ENCODE results near the gene CTAG1B.
"Not testable (repeated sequence)": the region's sequence is repeated elsewhere in the genome, so short reads cannot be mapped to it uniquely, and the experiment has no call there.

CTAG1B gene

DNA sequence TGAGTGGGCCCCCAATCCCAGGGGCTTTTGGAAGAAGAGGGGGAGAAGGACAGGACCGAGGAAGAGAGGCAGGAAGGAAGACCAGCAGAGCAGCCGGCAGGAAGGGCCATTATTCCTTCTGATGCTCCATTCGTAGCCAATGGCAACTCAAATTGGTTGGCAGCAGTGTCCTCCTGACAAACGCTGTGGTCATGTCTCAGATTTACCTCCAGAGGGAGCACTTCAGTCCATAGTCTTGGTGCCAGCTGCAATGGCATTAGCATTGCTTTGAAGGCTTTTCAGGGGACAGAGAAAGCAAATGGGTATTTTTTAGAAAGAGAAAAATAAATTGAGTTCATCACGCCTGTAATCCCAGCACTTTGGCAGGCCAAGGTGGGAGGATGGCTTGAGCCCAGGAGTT, 9.9 kb upstream of the CTAG1B start:
- in situ Hi-C loops (cut with HindIII; ENCODE audit: low sequenced_read_pairs): not testable (repeated sequence)

DNA sequence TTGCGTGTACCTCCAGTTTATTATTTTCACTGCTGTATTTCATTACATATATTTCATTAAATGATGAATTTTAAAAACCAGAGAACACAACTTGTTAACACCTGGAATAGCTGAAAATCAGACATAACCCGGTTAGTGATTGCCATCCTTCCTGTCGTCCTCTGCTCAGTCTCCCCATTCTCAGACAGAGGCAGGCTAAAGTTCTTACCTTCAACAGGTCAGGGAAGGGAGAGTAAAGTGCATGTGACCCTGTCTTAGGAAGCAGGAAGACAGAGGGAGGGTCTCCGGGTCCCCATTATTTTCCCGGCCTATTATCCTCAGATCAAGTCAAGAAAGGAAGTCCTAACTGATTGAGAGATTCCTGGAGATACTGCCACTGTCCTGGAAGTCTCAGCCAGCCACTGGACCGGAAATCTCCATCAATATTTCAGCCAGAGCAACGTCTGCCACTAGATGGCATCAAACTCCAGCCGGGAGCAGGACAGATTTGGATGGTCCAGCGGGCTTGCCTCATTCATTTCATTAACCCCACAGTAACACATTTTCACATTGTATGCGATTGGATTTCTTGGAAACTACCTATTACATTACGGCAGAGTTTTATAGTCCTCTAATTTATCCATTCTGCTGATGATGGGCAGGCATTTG, 1.8 kb upstream of the CTAG1B start:
- in situ Hi-C loops (cut with HindIII; ENCODE audit: low sequenced_read_pairs): not testable (repeated sequence)

DNA sequence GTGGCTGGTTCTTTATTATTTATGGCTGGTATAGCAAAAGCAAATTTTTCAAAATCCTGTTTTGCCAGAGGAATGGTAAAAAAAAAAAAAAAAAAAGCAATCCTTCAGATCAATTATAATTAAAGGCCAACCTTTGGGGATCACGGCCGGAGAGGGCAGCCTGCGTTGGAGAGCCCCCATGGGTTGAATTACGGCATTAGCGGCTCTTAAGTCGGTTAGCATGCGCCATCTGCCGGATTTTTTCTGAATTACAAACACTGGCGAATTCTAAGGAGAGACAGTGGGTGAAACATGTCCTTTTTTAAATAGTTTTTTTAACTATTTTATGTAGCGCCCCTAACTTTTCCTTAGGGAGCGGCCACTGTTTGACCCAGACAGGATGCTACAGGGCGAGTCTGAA, 5.5 kb downstream of the CTAG1B start:
- in situ Hi-C loops (cut with HindIII; ENCODE audit: low sequenced_read_pairs): not testable (repeated sequence)

DNA sequence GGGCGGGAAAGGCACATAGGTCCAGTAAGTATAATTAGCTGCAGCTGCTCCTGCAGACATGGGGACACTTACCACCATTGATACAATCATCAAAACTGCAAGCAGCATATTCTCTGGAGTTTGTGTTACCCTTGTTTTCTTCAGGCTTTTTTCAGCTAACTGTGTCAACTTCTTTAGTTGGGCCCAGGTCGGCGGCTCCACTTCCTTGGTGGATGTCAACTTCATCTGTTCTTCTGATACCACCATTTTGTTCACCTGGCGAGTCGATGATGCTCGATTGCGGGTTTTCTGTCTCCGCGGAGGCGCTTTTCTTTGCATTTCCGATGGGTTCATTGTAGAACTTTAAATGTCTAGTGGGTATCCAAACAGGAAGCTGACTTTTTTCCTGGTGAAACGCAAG, 7.9 kb downstream of the CTAG1B start:
- in situ Hi-C loops (cut with HindIII; ENCODE audit: low sequenced_read_pairs): not testable (repeated sequence)

DNA sequence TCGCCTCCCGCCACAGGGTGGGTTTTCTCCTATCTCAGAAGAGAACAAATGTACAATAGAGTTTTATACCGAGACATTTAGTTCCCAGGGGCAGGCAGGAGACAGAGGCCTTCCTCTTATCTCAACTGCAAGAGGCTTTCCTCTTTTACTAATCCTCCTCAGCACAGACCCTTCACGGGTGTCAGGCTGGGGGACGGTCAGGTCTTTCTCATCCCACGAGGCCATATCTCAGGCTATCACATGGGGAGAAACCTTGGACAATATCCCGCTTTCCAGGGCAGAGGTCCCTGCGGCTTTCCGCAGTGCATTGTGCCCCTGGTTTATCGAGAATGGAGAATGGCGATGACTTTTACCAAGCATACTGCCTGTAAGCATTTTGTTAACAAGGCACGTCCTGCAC, 10.3 kb downstream of the CTAG1B start:
- in situ Hi-C loops (cut with HindIII; ENCODE audit: low sequenced_read_pairs): not testable (repeated sequence)

DNA sequence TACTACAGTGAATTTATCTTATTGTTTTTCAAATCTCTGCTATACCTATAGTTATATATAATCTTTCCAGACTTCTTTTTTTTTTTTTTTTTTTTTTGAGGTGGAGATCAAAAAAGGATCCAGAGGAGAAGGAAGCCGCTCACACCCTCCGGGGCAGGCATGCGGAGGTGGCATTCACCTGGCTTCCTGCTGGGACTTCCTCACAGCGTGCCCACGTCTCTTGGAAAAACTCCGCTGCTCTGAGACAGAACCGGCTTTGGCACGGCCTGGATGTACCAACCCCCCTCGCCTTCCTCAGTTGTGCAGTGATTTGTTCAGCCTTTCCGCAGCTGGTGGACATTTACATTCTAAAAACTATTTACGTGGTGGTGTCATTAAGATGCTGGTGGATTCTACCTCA, 11.1 kb downstream of the CTAG1B start:
- in situ Hi-C loops (cut with HindIII; ENCODE audit: low sequenced_read_pairs): not testable (repeated sequence)

DNA sequence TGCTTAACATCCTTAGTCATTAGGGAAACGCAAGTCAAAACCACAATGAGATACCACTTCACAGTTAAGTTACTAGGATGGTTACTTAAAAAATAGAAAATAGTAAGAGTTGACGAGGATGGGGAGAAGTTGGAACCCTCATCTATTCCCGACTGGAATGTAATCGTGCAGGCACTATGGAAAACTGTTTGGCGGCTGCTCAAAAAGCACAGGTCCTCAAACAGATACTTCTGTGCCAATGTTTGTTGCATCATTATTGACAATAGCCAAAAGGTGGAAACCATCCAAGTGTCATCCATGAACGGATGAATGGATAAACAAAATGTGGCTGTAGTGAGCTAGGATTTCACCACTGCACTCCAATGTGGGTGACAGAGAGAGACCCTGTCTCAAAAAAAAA, 11.7 kb downstream of the CTAG1B start:
- in situ Hi-C loops (cut with HindIII; ENCODE audit: low sequenced_read_pairs): no loop called here

DNA sequence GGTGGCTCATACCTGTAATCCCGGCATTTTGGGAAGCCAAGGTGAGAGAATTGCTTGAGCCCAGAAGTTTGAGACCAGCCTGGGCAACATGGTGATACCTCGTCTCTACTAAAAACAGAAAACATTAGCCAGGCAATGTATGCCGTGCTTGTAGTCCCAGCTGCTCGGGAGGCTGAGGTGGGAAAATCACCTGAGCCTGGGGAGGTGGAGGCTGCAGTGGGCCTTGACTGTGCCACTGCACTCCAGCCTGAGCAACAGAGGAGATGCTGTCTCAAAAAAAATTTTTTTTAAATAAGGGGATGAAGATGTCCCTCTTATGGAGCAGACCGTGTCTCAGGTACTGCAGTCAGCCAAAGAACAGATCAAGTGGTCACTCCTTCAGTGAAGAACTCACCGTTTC, 13.5 kb downstream of the CTAG1B start:
- in situ Hi-C loops (cut with HindIII; ENCODE audit: low sequenced_read_pairs): no loop called here

DNA sequence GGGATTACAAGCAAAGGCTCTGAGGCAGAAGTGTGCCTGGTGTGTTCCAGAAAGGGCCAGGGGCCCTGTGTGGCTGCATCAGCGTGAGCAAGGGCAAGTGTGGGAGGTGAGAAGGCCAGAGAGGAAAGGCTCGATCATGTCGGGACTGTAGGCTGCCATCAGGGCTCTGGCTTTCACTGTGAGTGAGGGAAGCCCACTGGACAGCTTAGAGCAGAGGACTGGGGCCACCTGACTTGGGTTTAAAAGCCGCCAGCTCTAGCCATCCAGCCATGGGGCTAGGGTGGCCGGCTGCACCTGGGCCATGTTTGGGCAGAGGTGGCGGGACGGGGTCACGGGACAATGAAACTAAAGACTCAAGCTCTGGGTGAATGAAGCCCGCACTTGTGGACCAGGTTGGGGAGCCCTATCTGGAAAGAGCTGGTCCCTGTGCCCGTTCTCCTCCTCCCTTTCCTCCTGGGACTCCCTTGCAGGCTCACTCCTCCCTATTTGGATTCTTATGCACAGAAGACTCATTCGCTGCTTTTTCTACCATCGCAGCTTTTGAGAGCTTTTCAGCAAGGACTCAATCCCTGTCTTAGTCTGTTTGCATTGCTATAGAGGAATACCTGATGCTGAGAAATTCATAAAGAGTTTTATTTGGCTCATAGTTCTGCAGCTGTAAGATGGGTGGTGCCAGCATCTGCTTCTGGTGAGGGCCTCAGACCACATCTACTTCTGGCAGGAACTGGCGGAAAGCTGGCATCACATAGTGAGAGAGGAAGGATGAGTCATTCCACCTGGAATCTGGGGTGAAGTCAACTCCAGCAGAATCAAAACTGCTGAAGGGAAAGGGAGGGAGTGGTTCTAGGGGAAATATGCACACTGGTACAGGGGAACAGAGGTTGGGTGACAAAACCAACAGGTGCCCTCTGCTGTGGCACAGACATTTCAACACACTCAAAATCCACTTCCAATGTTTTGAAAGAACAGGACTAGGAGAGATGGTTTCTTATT, 15.3 kb downstream of the CTAG1B start:
- in situ Hi-C loops (cut with HindIII; ENCODE audit: low sequenced_read_pairs): no loop called here

DNA sequence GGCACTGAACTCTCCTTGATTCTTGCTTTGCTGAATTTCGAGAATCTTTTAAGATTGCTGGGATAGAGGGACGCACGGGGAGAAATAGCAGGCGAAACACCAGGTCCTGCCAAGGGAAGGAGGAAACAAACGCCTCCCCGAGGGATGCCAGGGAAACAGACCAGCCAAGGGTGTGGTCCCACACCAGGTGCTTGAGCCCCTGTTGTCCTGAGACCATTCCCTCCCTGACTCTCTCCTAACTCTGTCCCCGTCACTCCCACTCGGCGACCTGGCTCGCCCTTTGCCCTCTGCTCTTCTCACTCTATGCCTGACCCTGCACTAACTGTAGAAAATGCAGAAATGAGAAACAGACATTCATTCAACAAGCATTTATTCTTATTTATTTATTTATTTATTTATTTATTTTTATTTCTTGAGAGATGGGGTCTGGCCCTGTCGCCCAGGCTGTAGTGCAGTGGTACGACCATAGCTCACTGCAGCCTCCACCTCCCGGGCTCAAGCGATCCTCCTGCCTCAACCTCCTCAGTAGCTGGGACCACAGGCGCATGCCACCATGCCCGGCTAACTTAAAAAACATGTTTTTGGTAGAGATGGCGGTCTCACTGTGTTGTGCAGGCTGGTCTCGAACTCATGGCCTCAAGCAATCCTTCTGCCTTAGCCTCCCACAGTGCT, 16.2 kb downstream of the CTAG1B start:
- in situ Hi-C loops (cut with HindIII; ENCODE audit: low sequenced_read_pairs): no loop called here

DNA sequence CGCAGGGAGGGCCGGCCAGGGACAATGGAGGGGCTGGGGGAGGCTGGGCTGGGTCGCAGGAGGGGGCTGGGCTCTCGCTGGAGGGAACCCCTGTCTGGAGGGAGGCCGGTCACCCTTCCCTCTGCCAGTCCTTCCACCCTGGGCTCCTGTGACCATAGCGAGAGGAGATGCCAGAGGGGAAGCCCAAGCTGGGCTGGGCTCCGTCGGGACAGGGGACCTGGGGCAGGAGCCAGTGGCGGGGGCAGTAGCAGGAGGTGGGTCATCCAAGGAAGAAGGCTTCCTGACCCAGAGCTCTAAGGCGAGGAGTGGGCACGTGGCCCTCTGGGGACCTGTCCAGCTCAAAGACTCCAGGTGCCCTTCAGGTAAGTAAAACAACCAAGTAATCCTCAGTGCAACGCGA, 16.9 kb downstream of the CTAG1B start:
- in situ Hi-C loops (cut with HindIII; ENCODE audit: low sequenced_read_pairs): no loop called here

DNA sequence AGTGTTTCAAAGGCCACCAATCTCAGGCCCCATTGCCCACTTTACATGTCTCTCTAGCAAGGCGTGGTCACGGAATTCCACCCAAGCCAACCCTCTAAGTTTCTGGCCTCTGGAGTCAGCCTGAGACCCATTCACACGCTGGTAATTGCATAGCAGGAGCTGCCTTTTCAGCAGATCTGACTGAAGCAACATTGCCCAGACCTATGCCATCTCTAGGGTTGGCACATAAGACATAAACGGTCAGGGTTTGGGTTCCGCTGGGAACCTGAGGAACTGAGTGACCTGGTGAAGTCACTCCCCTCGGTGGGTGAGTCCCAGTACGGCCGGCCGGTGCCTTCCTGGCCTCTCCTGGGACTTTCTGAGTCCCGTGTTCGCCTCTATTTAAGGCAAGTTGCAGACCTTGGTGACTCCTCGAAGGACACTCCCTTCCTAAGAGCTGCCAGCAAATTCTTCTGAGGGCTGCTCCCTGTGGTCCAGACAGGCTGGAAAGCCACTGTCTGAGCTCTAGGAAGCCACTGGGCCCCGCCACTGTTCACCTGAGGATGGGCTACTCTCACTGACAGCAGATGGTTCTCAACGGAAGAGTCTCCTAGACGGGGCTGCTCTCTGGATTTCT, 18.2 kb downstream of the CTAG1B start:
- in situ Hi-C loops (cut with HindIII; ENCODE audit: low sequenced_read_pairs): no loop called here

DNA sequence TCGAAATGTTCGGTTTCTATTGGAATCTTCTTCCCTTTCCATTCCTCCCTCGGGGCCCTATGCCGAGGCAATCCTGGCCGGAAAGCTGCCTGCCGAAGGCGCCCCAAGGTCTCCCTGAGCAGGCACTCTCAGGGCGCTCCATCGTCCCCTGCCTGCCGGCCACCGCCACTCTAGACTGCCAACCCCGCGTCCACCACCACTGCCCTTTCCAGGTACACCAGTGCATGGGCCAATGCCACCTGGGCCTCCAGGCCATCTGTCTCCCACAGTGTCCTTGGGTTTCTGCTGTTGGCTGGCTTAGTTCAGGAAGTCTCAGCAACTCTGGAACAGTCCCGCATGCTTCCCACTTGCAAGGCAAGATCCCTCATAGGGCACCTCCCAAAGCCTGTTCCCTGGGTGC, 19.6 kb downstream of the CTAG1B start:
- in situ Hi-C loops (cut with HindIII; ENCODE audit: low sequenced_read_pairs): no loop called here

DNA sequence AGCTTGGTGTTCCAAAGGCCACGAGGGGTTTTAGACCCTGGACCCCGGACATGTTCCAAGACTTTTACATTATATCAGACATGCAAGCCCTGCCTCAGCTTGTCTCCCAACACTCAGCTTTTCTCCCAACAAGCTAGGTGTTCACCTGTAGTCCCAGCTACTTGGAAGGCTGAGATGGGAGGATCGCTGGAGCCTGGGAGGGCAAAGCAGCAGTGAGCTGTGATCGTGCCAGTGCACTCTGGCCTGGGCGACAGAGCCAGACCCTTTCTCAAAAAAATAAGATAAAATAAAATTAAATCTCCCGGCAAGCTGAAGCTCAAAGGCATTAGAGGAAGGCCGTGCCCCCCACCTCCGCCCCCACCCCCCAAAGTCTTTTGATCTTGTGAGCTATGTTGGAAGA, 20.4 kb downstream of the CTAG1B start:
- in situ Hi-C loops (cut with HindIII; ENCODE audit: low sequenced_read_pairs): no loop called here

DNA sequence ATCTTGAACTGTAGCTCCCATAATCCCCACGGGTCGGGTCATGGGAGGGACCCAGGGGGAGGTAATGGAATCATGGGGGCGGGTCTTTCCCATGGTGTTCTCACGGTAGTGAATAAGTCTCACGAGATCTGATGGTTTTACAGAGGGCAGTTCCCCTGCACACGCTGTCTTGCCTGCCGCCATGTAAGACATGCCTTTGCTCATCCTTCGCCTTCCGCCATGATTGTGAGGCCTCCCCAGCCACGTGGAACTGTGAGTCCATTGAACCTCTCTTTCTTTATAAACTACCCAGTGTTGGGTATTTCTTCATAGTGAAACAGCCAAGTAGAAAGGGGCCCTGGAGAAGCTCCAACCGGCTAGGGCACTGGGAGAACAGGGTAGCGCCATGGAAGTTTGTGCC, 21.9 kb downstream of the CTAG1B start:
- in situ Hi-C loops (cut with HindIII; ENCODE audit: low sequenced_read_pairs): no loop called here

DNA sequence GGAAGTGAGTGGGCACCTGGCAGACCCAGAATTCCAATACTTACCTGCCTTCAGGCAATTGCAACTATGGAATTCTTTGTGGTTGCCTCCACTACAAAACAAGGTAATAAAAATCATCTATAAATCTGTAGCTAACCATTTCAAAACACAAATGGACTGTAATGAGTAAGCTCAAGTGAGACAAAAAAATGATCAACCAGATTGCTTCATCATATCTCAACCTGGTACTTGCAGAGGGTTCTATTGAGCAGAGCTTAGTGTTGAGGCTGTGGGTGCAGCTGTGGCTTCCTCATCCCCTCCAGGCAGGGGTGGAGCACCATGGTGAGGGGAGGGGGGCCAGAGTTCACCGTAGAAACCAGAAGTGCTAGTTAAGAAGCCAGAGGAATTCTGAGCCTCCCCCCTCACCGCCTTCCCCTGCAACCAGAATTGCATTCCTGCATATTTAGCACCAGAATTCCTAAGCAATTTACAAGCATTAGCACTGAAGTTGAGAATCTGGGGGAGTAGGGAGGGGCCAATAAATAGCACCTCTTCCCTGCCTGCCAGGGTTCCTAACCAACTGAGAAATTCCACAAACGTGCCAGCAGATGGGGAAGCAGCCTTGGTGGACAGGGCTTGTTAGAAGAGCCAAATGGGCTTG, 22.7 kb downstream of the CTAG1B start:
- in situ Hi-C loops (cut with HindIII; ENCODE audit: low sequenced_read_pairs): no loop called here

DNA sequence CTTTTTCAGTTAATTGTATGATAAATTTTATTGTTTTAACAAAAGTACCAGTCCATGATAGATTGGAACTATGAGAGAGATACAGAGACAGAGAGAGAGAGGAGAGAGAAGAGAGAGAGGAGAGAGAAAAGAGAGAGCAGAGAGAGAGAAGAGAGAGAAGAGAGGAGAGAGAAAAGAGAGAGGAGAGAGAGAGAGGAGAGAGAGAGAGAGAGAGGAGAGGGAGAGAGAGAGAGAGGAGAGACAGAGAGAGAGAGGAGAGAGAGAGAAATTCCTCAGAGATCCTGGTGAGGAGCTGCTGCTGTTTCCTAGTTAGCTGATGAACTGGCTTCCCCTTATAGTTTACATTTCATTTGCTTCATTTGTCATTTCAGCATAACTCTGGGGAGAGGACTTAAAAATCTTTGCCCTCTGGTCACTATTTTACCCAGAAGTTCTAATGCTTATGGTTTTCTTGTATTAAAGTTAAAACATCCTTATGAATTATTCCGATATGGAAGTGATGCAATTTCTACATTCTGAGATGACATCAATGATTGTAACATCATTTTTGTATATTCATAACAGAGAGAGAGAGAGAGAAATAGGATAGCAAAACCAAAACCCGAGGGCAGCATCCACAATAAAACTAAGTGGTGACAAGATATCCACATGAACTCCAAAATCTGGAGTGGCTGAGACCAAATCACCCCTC, 23.4 kb downstream of the CTAG1B start:
- in situ Hi-C loops (cut with HindIII; ENCODE audit: low sequenced_read_pairs): no loop called here

DNA sequence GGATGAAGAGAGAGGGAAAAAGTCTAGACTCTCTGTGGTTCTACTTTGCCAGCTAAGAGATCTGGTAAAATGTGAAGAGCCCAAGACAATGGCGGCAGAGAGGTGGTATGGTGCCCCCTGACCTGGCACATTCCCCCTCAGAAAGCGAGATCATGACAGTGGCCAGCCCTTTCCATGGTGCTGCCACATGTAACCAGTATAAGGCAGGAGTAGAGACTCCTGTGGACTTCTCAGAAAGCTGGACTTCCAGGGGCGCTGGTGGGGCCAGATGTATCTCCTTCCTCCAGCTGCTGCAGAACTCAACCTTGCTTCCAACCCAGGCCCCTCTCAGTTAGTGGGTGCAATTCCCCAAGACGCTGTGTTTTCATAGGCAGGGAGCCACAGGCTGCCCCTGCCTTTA, 24.6 kb downstream of the CTAG1B start:
- in situ Hi-C loops (cut with HindIII; ENCODE audit: low sequenced_read_pairs): no loop called here

DNA sequence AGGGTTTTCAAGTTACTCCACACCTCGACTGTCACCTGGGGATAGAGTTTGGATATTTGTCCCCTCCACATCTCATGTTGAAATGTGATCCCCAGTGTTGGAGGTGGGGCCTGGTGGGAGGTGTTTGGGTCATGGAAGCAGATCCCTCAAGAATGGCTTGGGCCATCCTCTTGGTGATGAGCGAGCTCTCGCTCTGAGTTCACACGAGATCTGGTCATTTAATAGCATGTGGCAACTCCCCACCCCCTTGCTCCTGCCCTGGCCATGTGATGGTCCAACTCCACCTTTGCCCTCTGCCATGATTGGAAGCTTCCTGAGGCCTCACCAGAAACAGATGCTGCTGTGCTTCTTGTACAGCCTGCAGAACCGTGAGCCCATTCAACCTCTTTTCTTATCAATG, 25.9 kb downstream of the CTAG1B start:
- in situ Hi-C loops (cut with HindIII; ENCODE audit: low sequenced_read_pairs): no loop called here

DNA sequence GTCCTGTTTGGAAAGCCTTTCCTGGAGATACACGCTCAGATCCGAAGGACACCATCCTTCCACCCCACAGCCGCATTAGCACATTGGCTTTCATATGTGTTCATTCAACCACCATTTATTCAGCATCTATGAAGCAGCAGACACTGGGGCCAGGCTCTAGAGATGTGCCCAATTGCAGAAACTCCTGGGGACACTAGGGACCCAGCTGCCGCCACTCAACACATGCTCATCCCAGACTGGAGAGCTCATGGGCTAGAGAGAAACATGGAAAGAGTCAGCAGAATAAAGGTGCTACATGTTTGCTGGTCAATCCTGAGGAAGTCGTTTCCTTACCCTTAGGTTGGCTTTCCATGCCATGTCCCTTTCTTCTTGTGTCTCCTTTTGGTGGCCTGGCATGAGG, 26.6 kb downstream of the CTAG1B start:
- in situ Hi-C loops (cut with HindIII; ENCODE audit: low sequenced_read_pairs): no loop called here

All from DLD1 (cell line).